GM19324 (cell line): Measurements from ENCODE around the gene TENM4.

ENCODE experiments used
- ATAC-seq: cut with Tn5 transposase; IDR thresholded peaks from one replicate; pipeline ENCODE4 v1.9.1; 2021; ENCODE audit warnings: mild to moderate bottlenecking, moderate library complexity; ENCODE audit not compliant: unreplicated experiment, low FRiP score

Gene TENM4

GRCh38 chr11:78603792-78604191, 837.0 kb downstream of the TENM4 start:
- ATAC-seq = no peak
